Ectodermal cell (in vitro differentiated cells): ENCODE results near the gene EIF2AK3.
"Not testable (repeated sequence)": the region's sequence is repeated elsewhere in the genome, so short reads cannot be mapped to it uniquely, and the experiment has no call there.

Source experiments
- H3K27ac ChIP-seq: 2 replicates; pipeline ENCODE4 v1.7.0; 2013; ENCODE audit warnings: mild to moderate bottlenecking, low read depth, low read length; ENCODE audit not compliant: insufficient read depth, poor library complexity, severe bottlenecking
- H3K27me3 ChIP-seq: 2 replicates; pipeline ENCODE4 v1.7.0; 2013; ENCODE audit warnings: mild to moderate bottlenecking, low read length; ENCODE audit not compliant: insufficient read depth, control insufficient read depth, poor library complexity, severe bottlenecking
- H3K36me3 ChIP-seq: one replicate; pipeline ENCODE4 v1.7.0; 2013; ENCODE audit warnings: low read length; ENCODE audit not compliant: control insufficient read depth, insufficient read depth
- H3K4me1 ChIP-seq: one replicate; pipeline ENCODE4 v1.7.0; 2013; ENCODE audit warnings: low read length; ENCODE audit not compliant: control insufficient read depth, insufficient read depth
- H3K4me3 ChIP-seq: 2 replicates; pipeline ENCODE4 v1.7.0; 2013; ENCODE audit warnings: low read depth, low read length, control low read depth; ENCODE audit not compliant: insufficient read depth
- H3K9me3 ChIP-seq: 2 replicates; pipeline ENCODE4 v1.7.0; 2013; ENCODE audit warnings: mild to moderate bottlenecking, low read length, moderate library complexity; ENCODE audit not compliant: control insufficient read depth
- WGBS, 2 experiments: methylation state at CpG; one replicate each; pipeline ENCODE4 v1.1.7; 2013; ENCODE audit warnings: missing lambda C conversion rate in 2 of 2; 5-methylcytosine and 5-hydroxymethylcytosine counted together

EIF2AK3 gene

GRCh38 chr2:88556026-88556425 lies 71.2 kb downstream of the EIF2AK3 start:
- H3K36me3 ChIP-seq: peaks cover 3% of the 10 kb centered on the region
- H3K27ac ChIP-seq: no peak overlapping the region
- 94 to 95% methylated on average over 7 of the region's 7 CpGs for WGBS, 2 experiments
- no peaks in the 10 kb centered on the region for H3K9me3 ChIP-seq
- no peaks in the 10 kb centered on the region for H3K27me3 ChIP-seq
- no peaks in the 10 kb centered on the region for H3K4me1 ChIP-seq
- H3K4me3 ChIP-seq: no peak overlapping the region

- Histone ChIP-seq H3K27me3 (no peaks in the 10 kb centered on the region), H3K36me3 (no peaks in the 10 kb centered on the region), H3K27ac (no peak overlapping the region), H3K4me1 (peaks cover 12% of the 10 kb centered on the region), H3K9me3 (no peaks in the 10 kb centered on the region), H3K4me3 (no peak overlapping the region)
- WGBS, 2 experiments: 85% methylated on average over 5 of the region's 5 CpGs
Measured at GRCh38 chr2:88554189-88554588, 73.1 kb downstream of the EIF2AK3 start.

GRCh38 chr2:88549616-88550292 lies 77.5 kb downstream of the EIF2AK3 start:
- Histone ChIP-seq H3K27ac (peak overlapping the region; percentile 72), H3K27me3 (no peaks in the 10 kb centered on the region), H3K4me3 (peak overlapping the region; percentile 30), H3K36me3 (no peaks in the 10 kb centered on the region), H3K9me3 (no peaks in the 10 kb centered on the region), H3K4me1 (peaks cover 12% of the 10 kb centered on the region)
- 1 to 2% methylated on average over 36 of the region's 36 CpGs for WGBS, 2 experiments

GRCh38 chr2:88546291-88546690 lies 81.0 kb downstream of the EIF2AK3 start:
- not testable (repeated sequence) for H3K9me3 ChIP-seq, H3K27ac ChIP-seq, H3K4me3 ChIP-seq, H3K36me3 ChIP-seq, H3K27me3 ChIP-seq
- WGBS, 2 experiments: 84 to 88% methylated on average over 4 of the region's 4 CpGs
- peaks cover 12% of the 10 kb centered on the region for H3K4me1 ChIP-seq

GRCh38 chr2:88545118-88545517 lies 82.1 kb downstream of the EIF2AK3 start:
- peaks cover 6% of the 10 kb centered on the region for H3K4me1 ChIP-seq
- no peak overlapping the region for H3K4me3 ChIP-seq
- H3K27ac ChIP-seq: no peak overlapping the region
- 88 to 95% methylated on average over 5 of the region's 5 CpGs for WGBS, 2 experiments
- H3K27me3 ChIP-seq: no peaks in the 10 kb centered on the region
- H3K36me3 ChIP-seq: no peaks in the 10 kb centered on the region
- H3K9me3 ChIP-seq: no peaks in the 10 kb centered on the region

DNA sequence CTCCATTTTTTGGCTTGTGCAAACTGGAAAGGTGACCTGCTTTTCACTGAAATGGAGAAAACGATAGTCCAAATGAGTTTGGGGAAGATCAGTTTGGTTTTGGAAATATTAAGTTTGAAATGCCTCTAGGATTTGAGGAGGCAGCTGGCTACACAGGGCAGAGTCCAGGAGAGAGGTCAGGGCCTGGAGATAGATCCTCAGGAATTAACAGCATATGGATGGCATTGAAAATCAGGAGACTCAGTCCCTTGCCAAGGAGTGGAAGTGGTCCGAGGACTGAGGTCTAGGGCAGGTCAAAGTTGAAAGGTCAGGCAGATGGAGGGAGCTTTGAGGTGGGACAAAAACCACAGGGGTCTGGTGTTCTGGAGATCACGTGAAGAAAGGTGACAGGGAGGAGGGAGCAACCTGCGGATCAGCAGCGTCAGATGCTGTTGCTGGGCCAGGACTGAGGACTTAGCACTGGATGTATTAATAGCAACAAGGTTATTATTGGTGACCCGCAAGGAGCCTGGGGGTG lies 83.7 kb downstream of the EIF2AK3 start:
- 89 to 90% methylated on average over 6 of the region's 6 CpGs for WGBS, 2 experiments
- Histone ChIP-seq H3K27ac (no peak overlapping the region), H3K4me1 (no peaks in the 10 kb centered on the region), H3K4me3 (no peak overlapping the region), H3K36me3 (no peaks in the 10 kb centered on the region), H3K9me3 (no peaks in the 10 kb centered on the region), H3K27me3 (no peaks in the 10 kb centered on the region)

DNA sequence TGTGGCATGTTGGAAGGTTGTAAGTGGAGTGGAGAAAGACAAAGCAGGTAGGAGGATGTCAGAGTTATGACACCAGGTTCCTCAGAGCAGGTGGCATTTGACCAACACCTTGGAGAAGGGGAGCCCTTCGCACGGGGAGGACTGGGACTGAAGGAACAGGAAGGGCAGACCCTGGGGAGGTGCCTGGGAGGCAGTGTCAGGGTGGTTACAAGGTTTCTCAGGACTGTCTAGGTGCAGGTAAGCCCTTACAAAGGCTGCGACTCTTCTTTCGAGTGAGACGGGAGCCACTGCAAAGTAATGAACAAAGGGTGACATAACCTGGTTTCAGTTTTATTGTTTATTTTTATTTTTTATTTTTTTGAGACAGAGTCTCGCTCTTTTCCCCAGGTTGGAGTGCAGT lies 84.6 kb downstream of the EIF2AK3 start:
- Histone ChIP-seq H3K9me3 (no peaks in the 10 kb centered on the region), H3K4me1 (no peaks in the 10 kb centered on the region), H3K36me3 (no peaks in the 10 kb centered on the region), H3K4me3 (no peak overlapping the region), H3K27ac (no peak overlapping the region), H3K27me3 (no peaks in the 10 kb centered on the region)
- WGBS, 2 experiments: 91 to 96% methylated on average over 6 of the region's 6 CpGs

DNA sequence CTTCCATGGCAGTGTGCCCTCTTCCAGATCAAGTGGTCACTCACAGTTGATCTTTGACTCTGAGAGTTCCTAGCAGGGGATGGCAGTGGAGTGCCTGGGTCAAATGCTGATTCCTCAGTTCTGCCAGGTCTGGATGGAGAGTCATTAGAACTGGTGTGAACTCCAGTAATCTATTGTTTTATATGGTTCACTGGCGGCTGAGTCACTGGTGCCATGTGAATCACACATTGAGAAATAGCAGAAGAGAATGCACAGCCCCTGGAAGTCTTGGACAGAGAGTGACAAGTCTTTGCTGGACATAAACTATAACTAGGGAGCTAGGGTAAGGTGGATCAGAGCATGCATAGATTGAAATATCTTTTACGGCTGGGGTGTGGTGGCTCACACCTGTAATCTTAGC lies 86.9 kb downstream of the EIF2AK3 start:
- Histone ChIP-seq H3K4me3 (no peak overlapping the region), H3K27ac (no peak overlapping the region), H3K9me3 (no peaks in the 10 kb centered on the region), H3K4me1 (no peaks in the 10 kb centered on the region), H3K27me3 (no peaks in the 10 kb centered on the region), H3K36me3 (no peaks in the 10 kb centered on the region)
- WGBS, 2 experiments: 97 to 98% methylated on average over 2 of the region's 2 CpGs

- no peaks in the 10 kb centered on the region for H3K27me3 ChIP-seq
- no peak overlapping the region for H3K27ac ChIP-seq
- WGBS, 2 experiments: 90 to 95% methylated on average over 11 of the region's 11 CpGs
- no peaks in the 10 kb centered on the region for H3K36me3 ChIP-seq
- no peaks in the 10 kb centered on the region for H3K4me1 ChIP-seq
- H3K4me3 ChIP-seq: no peak overlapping the region
- H3K9me3 ChIP-seq: no peaks in the 10 kb centered on the region
Measured at GRCh38 chr2:88538362-88538917, 88.8 kb downstream of the EIF2AK3 start.

GRCh38 chr2:88537640-88538039 lies 89.6 kb downstream of the EIF2AK3 start:
- Histone ChIP-seq H3K4me3 (no peak overlapping the region), H3K27ac (no peak overlapping the region), H3K27me3 (no peaks in the 10 kb centered on the region), H3K4me1 (no peaks in the 10 kb centered on the region), H3K9me3 (no peaks in the 10 kb centered on the region), H3K36me3 (no peaks in the 10 kb centered on the region)
- 47% methylated on average over 6 of the region's 6 CpGs for WGBS, 2 experiments
